GM12801 (cell line): Measurements from ENCODE around the gene SH3TC1.

Experiments
- TF ChIP-seq, protein P1 (sequence below): IDR thresholded peaks from one replicate; pipeline ENCODE4 v1.5.1; 2011; ENCODE audit warnings: control low read depth; ENCODE audit not compliant: insufficient read length; ENCODE audit errors: extremely low read depth

The SH3TC1 gene

DNA sequence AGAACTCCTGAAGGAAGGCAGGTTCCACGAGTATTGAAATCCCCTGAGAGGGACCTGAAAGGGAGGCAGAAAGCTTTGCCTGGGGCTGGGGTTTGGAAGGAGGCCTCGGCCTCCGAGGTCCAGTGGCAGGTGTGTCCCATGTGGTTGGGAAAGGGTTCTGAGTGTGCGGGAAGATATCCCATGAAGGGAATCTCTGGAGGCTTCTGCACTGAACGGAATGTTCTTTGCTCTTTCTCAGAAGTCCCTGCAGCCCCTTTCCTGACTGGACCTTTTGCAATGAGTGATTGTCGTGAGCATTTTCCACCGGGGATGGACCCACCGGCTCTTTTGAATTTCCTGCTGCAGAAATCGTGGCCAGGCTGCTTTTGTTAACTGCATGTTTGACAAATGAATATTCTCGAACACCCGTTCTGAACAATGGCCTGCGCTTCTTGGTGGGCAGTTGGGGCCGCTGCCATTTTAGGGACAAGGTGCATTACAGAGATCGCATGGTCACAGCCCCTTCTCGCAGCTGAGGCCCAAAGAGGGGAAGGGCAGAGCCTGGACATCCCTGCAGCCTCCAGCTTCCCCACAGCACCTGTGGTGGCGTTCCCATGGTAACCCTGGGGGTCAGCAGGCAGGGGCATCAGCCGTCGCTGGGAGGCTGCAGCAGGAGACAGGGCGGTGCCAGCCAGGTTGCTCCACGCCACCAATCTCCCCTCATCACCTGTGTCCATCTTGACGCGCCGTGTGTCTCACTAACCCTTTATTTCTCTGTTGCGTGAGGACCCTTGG is 52.2 kb downstream of the SH3TC1 start:
- TF ChIP-seq, protein P1, sequence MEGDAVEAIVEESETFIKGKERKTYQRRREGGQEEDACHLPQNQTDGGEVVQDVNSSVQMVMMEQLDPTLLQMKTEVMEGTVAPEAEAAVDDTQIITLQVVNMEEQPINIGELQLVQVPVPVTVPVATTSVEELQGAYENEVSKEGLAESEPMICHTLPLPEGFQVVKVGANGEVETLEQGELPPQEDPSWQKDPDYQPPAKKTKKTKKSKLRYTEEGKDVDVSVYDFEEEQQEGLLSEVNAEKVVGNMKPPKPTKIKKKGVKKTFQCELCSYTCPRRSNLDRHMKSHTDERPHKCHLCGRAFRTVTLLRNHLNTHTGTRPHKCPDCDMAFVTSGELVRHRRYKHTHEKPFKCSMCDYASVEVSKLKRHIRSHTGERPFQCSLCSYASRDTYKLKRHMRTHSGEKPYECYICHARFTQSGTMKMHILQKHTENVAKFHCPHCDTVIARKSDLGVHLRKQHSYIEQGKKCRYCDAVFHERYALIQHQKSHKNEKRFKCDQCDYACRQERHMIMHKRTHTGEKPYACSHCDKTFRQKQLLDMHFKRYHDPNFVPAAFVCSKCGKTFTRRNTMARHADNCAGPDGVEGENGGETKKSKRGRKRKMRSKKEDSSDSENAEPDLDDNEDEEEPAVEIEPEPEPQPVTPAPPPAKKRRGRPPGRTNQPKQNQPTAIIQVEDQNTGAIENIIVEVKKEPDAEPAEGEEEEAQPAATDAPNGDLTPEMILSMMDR, result no peak

DNA sequence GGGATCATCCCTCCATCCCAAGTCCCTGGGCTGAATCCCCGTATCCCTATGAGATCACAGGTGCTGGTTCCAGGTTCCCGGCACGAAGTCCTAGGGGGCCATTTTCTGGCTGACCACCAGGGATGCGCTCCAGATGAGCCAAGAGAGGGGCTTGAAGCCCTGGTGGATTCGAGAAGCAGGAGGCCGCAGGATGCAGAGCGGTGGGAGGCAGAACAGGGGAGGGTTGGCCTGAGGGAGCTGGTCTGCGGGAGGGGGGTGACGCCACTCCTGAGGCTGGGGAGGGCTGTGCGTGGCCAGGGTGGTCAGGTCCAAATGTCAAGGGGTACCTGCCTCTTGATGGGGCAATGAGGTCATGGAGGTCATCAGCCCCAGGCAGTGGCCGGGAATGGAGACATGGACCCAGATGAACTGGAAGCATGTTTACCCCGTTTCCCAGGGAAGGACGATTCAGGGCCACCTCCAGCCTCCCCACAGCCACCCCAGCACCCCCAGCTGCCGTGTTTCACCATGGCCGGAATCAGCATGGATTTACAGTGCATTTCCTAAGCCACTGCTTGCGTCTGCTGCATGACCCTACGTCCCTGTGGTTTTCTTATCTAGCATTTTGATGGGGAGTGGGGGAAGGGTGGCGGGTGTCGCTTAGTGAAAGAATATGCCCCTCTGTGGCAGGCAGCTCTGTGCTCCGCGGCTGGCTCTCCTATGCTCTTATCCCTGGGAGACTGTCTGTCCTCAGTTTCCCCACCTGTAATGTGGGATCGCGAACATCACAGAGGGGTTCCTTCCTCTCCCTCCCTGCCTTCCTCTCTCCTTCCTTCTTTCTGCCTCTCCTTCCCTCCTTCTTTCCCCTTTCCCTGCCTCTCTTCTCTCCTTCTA is 53.4 kb downstream of the SH3TC1 start:
- TF ChIP-seq, protein P1, result no peak

DNA sequence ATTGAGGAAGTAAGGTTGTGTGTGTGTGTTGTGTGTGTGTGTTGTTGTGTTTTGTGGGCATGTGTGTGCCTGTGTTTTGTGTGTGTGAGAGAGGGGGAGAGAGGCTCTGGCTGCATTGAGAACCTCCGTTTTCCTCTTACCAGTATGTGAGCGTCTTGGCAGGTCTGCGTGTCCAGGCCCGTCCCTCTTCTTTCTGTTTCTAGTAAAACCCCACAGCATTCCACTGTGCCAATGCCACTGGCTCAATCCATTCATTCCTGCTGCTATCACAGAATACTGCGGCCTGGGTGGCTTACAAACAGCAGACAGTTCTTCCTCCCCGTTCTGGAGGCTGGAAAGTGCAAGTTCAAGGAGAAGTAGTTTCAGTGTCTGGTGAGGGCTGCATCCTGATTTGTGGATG is 55.0 kb downstream of the SH3TC1 start:
- TF ChIP-seq, protein P1, result no peak

DNA sequence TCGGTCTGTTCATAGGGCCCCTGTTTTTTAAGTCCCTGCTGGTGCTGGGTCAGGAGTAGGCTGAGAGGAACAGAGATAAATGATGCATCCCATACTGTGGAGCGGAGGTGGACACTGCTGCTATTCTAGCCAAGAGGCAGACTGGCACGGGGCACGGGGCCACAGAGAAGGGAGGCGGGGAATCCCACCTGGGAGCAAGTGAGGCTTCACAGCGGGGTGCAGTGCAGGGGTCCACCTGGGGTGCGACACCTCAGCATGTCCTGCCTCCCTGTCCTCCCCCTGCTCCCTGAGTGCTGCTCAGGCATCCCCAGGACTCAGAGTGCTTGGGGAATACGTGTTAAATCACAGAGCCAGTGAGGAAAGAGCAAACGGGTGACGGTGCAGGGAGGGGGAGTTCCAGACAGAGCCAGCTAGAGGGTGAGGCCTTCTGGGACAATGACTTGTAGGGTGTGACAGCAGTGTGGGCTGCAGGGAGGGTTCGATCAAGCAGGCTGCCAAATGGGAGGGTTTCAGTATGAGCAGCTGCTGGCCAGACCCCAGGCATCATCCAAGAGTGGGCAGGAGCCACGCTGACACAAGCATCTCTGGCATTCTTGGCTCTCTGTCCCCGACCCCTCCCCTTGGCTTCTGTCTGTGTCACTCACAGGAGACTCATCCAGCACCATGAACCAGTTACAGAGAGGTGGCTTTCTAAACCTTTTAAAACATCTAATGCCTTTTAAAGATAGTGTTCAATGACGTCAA is 56.8 kb downstream of the SH3TC1 start:
- TF ChIP-seq, protein P1, result no peak

DNA sequence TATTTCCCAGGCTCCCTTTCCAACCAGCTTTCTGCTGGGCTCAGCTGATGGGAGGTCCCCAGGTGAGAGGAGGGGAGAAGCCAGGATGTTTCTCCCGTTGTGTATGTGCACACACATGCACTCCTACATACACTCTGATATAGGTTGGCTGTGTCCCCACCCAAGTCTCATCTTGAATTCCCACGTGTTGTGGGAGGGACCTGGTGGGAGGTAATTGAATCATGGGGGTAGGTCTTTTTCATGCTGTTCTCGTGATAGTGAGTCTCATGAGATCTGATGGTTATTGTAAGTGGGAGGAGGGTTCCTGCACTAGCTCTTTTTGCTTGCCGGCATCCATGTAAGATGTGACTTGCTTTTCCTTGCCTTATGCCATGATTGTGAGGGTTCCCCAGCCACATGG is 58.8 kb downstream of the SH3TC1 start:
- TF ChIP-seq, protein P1, result no peak

DNA sequence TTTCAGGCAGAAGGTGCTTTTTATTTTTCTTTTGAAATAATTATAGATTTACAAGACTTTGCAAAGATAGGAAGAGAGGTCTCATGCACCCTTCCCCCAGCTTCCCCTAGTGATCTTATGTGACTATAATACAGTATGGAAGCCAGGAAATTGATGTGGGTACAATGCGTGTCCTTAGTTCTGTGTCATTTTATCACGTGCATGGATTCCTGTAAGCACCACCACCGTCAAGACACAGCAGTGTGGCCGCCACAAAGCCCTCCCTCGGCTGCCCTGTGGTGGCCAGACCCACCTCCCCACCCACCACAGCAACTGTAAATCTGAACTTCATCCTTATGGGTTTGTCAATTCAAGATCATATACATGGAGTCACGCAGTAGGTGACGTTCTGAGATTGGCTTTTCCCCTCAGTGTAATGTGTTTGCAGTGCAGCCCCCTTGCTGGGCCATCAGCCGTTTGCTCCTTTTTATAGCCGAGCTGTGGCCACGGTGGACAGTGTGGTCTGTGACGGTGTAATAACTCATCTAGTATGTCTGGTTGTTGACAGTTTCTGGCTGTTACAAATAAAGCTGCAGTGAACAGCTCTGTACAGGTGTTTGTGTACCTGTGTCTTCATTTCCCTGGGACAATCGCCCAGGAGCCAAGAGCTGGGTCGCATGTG is 59.6 kb downstream of the SH3TC1 start:
- TF ChIP-seq, protein P1, result no peak
